Stimulated activated effector memory CD8-positive, alpha-beta T cell treated with anti-CD3 and anti-CD28 coated beads, Interleukin-12 subunit alpha, Interleukin-12 subunit beta, amount 100 ng/mL, for 72 hours (primary cell): ENCODE data around the gene NFATC2.
A peak's percentile ranks its signal among the peaks of the same experiment; 100 is the strongest.

Experiments used
- ATAC-seq: fragments of 150-1000 bp; cut with Tn5 transposase; 2 replicates; pipeline ENCODE4 v1.10.0; 2021
- DNase-seq, 2 donors: peaks; one replicate each; pipeline ENCODE4 v3.0.0; 2021 to 2022; ENCODE audit warnings: low spot score in 2 of 2
- H3K27ac Mint-ChIP-seq: one replicate; pipeline ENCODE4 v1.8.0; 2022; ENCODE audit warnings: mild to moderate bottlenecking, mixed read lengths
- H3K36me3 Mint-ChIP-seq: one replicate; pipeline ENCODE4 v1.8.0; 2022; ENCODE audit warnings: mild to moderate bottlenecking, mixed read lengths
- H3K4me1 Mint-ChIP-seq: one replicate; pipeline ENCODE4 v1.8.0; 2022; ENCODE audit warnings: mixed read lengths
- H3K4me3 Mint-ChIP-seq: one replicate; pipeline ENCODE4 v1.8.0; 2022; ENCODE audit warnings: mild to moderate bottlenecking, mixed read lengths
- H3K9me3 Mint-ChIP-seq: one replicate; pipeline ENCODE4 v1.8.0; 2022; ENCODE audit warnings: mixed read lengths

Gene NFATC2

GRCh38 chr20:51417250-51418136, 125.0 kb downstream of the NFATC2 start:
- H3K27ac Mint-ChIP-seq: peak overlapping the region; percentile 89
- H3K4me1 Mint-ChIP-seq: peaks cover 73% of the 10 kb centered on the region
- H3K4me3 Mint-ChIP-seq: peak overlapping the region; percentile 69
- peak in 1 of 2 donors; percentile 68 for DNase-seq
- no peaks in the 10 kb centered on the region for H3K9me3 Mint-ChIP-seq
- ATAC-seq: peak; percentile 50
- peaks cover 93% of the 10 kb centered on the region for H3K36me3 Mint-ChIP-seq

- Mint-ChIP-seq H3K4me3 (peak overlapping the region; percentile 69), H3K36me3 (peaks cover 93% of the 10 kb centered on the region), H3K4me1 (peaks cover 75% of the 10 kb centered on the region), H3K9me3 (no peaks in the 10 kb centered on the region), H3K27ac (peak overlapping the region; percentile 89)
- ATAC-seq (peak; percentile 46), DNase-seq (no peak)
Measured at GRCh38 chr20:51416532-51417249, 125.8 kb downstream of the NFATC2 start.

GRCh38 chr20:51413857-51414256, 128.7 kb downstream of the NFATC2 start:
- Mint-ChIP-seq H3K9me3 (peaks cover 3% of the 10 kb centered on the region), H3K36me3 (peaks cover 93% of the 10 kb centered on the region), H3K27ac (peak overlapping the region; percentile 81), H3K4me1 (peaks cover 89% of the 10 kb centered on the region), H3K4me3 (peak overlapping the region; percentile 52)
- ATAC-seq (peak; percentile 65), DNase-seq (no peak)

- DNase-seq: no peak
- H3K4me1 Mint-ChIP-seq: peaks cover 85% of the 10 kb centered on the region
- H3K36me3 Mint-ChIP-seq: peaks cover 93% of the 10 kb centered on the region
- H3K9me3 Mint-ChIP-seq: peaks cover 3% of the 10 kb centered on the region
- H3K4me3 Mint-ChIP-seq: peak overlapping the region; percentile 33
- peak overlapping the region; percentile 50 for H3K27ac Mint-ChIP-seq
- no peak for ATAC-seq
Measured at GRCh38 chr20:51412951-51413481, 129.5 kb downstream of the NFATC2 start.

GRCh38 chr20:51412333-51412871, 130.1 kb downstream of the NFATC2 start:
- peaks cover 93% of the 10 kb centered on the region for H3K36me3 Mint-ChIP-seq
- H3K4me1 Mint-ChIP-seq: peaks cover 80% of the 10 kb centered on the region
- DNase-seq: no peak
- H3K27ac Mint-ChIP-seq: peak overlapping the region; percentile 50
- H3K4me3 Mint-ChIP-seq: peak overlapping the region; percentile 33
- H3K9me3 Mint-ChIP-seq: peaks cover 3% of the 10 kb centered on the region
- ATAC-seq: peak; percentile 2

- peaks cover 80% of the 10 kb centered on the region for H3K4me1 Mint-ChIP-seq
- no peak overlapping the region for H3K27ac Mint-ChIP-seq
- no peak for DNase-seq
- peaks cover 93% of the 10 kb centered on the region for H3K36me3 Mint-ChIP-seq
- ATAC-seq: no peak
- peak overlapping the region; percentile 33 for H3K4me3 Mint-ChIP-seq
- H3K9me3 Mint-ChIP-seq: peaks cover 3% of the 10 kb centered on the region
Measured at GRCh38 chr20:51411870-51412269, 130.6 kb downstream of the NFATC2 start.

- ATAC-seq (no peak), DNase-seq (no peak)
- Mint-ChIP-seq H3K4me1 (peaks cover 80% of the 10 kb centered on the region), H3K36me3 (peaks cover 93% of the 10 kb centered on the region), H3K4me3 (peak overlapping the region; percentile 36), H3K9me3 (peaks cover 3% of the 10 kb centered on the region), H3K27ac (peak overlapping the region; percentile 84)
Measured at GRCh38 chr20:51410586-51411325, 131.8 kb downstream of the NFATC2 start.

GRCh38 chr20:51409192-51409880, 133.2 kb downstream of the NFATC2 start:
- ATAC-seq (no peak), DNase-seq (no peak)
- Mint-ChIP-seq H3K4me3 (peak overlapping the region; percentile 36), H3K4me1 (peaks cover 82% of the 10 kb centered on the region), H3K27ac (peak overlapping the region; percentile 84), H3K36me3 (peaks cover 95% of the 10 kb centered on the region), H3K9me3 (peaks cover 3% of the 10 kb centered on the region)

- ATAC-seq: peak; percentile 91
- peak overlapping the region; percentile 55 for H3K4me3 Mint-ChIP-seq
- DNase-seq: peak; percentile 76 to 97
- H3K4me1 Mint-ChIP-seq: peaks cover 87% of the 10 kb centered on the region
- peaks cover 81% of the 10 kb centered on the region for H3K36me3 Mint-ChIP-seq
- peaks cover 3% of the 10 kb centered on the region for H3K9me3 Mint-ChIP-seq
- H3K27ac Mint-ChIP-seq: peak overlapping the region; percentile 98
Measured at GRCh38 chr20:51404297-51405060, 138.0 kb downstream of the NFATC2 start.

GRCh38 chr20:51403466-51404220, 138.9 kb downstream of the NFATC2 start:
- no peaks in the 10 kb centered on the region for H3K9me3 Mint-ChIP-seq
- H3K4me1 Mint-ChIP-seq: peaks cover 89% of the 10 kb centered on the region
- DNase-seq (no peak), ATAC-seq (no peak)
- peak overlapping the region; percentile 55 for H3K4me3 Mint-ChIP-seq
- H3K36me3 Mint-ChIP-seq: peaks cover 79% of the 10 kb centered on the region
- peak overlapping the region; percentile 98 for H3K27ac Mint-ChIP-seq

- peaks cover 79% of the 10 kb centered on the region for H3K36me3 Mint-ChIP-seq
- peak overlapping the region; percentile 76 for H3K4me3 Mint-ChIP-seq
- H3K27ac Mint-ChIP-seq: peak overlapping the region; percentile 98
- DNase-seq (no peak), ATAC-seq (no peak)
- peaks cover 88% of the 10 kb centered on the region for H3K4me1 Mint-ChIP-seq
- H3K9me3 Mint-ChIP-seq: no peaks in the 10 kb centered on the region
Measured at GRCh38 chr20:51402201-51402600, 140.3 kb downstream of the NFATC2 start.

GRCh38 chr20:51401496-51401895, 141.0 kb downstream of the NFATC2 start:
- DNase-seq (no peak), ATAC-seq (no peak)
- Mint-ChIP-seq H3K4me3 (peak overlapping the region; percentile 76), H3K27ac (peak overlapping the region; percentile 98), H3K9me3 (no peaks in the 10 kb centered on the region), H3K36me3 (peaks cover 80% of the 10 kb centered on the region), H3K4me1 (peaks cover 81% of the 10 kb centered on the region)
